Body of pancreas (tissue), 4 donors: ENCODE data around the gene AK1.

Experiments
- CTCF ChIP-seq, 7 experiments: fragments of 450-650 bp in 4 of 7; fragments of 200-600 bp in 3 of 7; sonication (generic) in 3 of 7; IDR thresholded peaks; one replicate each; pipeline ENCODE4 v1.5.1; 2016 to 2019; ENCODE audit warnings: antibody characterized with exemption in 7 of 7
- POLR2A ChIP-seq, 3 donors: fragments of 450-650 bp; IDR thresholded peaks; one replicate each; pipeline ENCODE4 v1.6.1; 2016; ENCODE audit warnings: antibody characterized with exemption in 3 of 3, mild to moderate bottlenecking in 2 of 3

DNA sequence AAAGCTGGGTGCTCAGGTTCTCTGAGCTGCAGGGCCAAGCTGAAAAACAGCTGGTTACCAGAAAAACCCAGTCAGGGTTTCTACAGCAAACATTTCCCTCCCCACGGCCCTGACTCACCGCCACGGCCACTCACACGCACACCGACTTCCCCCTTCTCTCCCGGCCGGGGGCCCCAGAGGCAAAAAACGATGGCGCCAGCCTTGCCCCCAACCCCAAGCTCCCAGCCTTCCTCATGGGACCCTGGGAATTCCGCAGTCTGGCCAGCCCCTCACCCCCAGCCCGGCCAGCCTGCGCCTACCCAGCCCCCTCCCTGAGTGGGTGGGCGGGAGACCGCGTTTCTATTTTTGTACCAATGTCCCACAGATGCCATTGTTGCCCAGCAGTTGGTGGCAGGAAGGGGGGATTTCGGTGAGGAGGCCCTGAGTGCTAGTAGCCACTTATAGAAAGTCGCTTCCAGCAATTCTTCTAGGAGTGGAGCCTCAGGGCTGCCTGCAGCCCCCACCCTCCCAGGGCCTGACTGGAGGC is 41.4 kb downstream of the AK1 start:
- TF ChIP-seq POLR2A (IDR thresholded peaks at IDR 0.05) (no peak), CTCF (IDR thresholded peaks at IDR 0.05) (no peak)
